ENCODE measurements around the gene ARHGAP30.

ARHGAP30 gene

GRCh38 chr1:161114556-161114955 is 44.9 kb upstream of the ARHGAP30 start:
- H3K27me3 ChIP-seq (ENCODE audit: insufficient read depth, low read depth), result no peaks in the 10 kb centered on the region
- no peak overlapping the region for H3K4me3 ChIP-seq (IDR thresholded peaks at IDR 0.05; ENCODE audit: insufficient read depth, low read depth, low read length)
- no peak overlapping the region for H3K4me2 ChIP-seq
- H3K9ac ChIP-seq, result no peak overlapping the region
- no peak for TF ChIP-seq CTCF (conservative IDR thresholded peaks at IDR 0.05; ENCODE audit: low read depth, low read length)
- peaks cover 95% of the 10 kb centered on the region for H3K79me2 ChIP-seq (ENCODE audit: insufficient read depth, low read depth)
- peaks cover 68% of the 10 kb centered on the region for H3K4me1 ChIP-seq (ENCODE audit: low read depth, poor library complexity, severe bottlenecking)
- H4K20me1 ChIP-seq (ENCODE audit: insufficient read depth), result peaks cover 40% of the 10 kb centered on the region
- no peaks in the 10 kb centered on the region; the same call in 1 of the 2 replicates for H3K36me3 ChIP-seq (ENCODE audit: insufficient read depth)
- no peak overlapping the region for H2AFZ ChIP-seq (ENCODE audit: low read depth)
- H3K27ac ChIP-seq, result no peak overlapping the region

- no peak overlapping the region for H3K27ac ChIP-seq
- H2AFZ ChIP-seq (ENCODE audit: low read depth), result no peak overlapping the region
- no peak overlapping the region for H3K4me3 ChIP-seq (IDR thresholded peaks at IDR 0.05; ENCODE audit: insufficient read depth, low read depth, low read length)
- H3K4me2 ChIP-seq, result no peak overlapping the region; the same call in 1 of the 2 replicates
- TF ChIP-seq CTCF (conservative IDR thresholded peaks at IDR 0.05; ENCODE audit: low read depth, low read length), result no peak
- peaks cover 62% of the 10 kb centered on the region for H3K4me1 ChIP-seq (ENCODE audit: low read depth, poor library complexity, severe bottlenecking)
- no peak overlapping the region for H3K9ac ChIP-seq
- H4K20me1 ChIP-seq (ENCODE audit: insufficient read depth), result peaks cover 43% of the 10 kb centered on the region
- H3K27me3 ChIP-seq (ENCODE audit: insufficient read depth, low read depth), result no peaks in the 10 kb centered on the region
- H3K79me2 ChIP-seq (ENCODE audit: insufficient read depth, low read depth), result peaks cover 98% of the 10 kb centered on the region
- H3K36me3 ChIP-seq (ENCODE audit: insufficient read depth), result no peaks in the 10 kb centered on the region; the same call in 1 of the 2 replicates
These were observed 44.2 kb upstream of the ARHGAP30 start for GRCh38 chr1:161113915-161114314.

- Histone ChIP-seq H3K27ac (no peak overlapping the region), H4K20me1 (ENCODE audit: insufficient read depth) (peaks cover 45% of the 10 kb centered on the region), H3K9ac (no peak overlapping the region), H3K79me2 (ENCODE audit: insufficient read depth, low read depth) (peaks cover 95% of the 10 kb centered on the region), H3K36me3 (ENCODE audit: insufficient read depth) (no peaks in the 10 kb centered on the region; the same call in 1 of the 2 replicates), H3K4me1 (ENCODE audit: low read depth, poor library complexity, severe bottlenecking) (peaks cover 49% of the 10 kb centered on the region), H2AFZ (ENCODE audit: low read depth) (no peak overlapping the region), H3K27me3 (ENCODE audit: insufficient read depth, low read depth) (no peaks in the 10 kb centered on the region), H3K4me2 (no peak overlapping the region), H3K4me3 (IDR thresholded peaks at IDR 0.05; ENCODE audit: insufficient read depth, low read depth, low read length) (no peak overlapping the region)
- no peak for TF ChIP-seq CTCF (conservative IDR thresholded peaks at IDR 0.05; ENCODE audit: low read depth, low read length)
These were observed 41.8 kb upstream of the ARHGAP30 start for GRCh38 chr1:161111527-161111926.

- no peak overlapping the region for H3K27ac ChIP-seq
- TF ChIP-seq CTCF (conservative IDR thresholded peaks at IDR 0.05; ENCODE audit: low read depth, low read length), result no peak
- H3K27me3 ChIP-seq (ENCODE audit: insufficient read depth, low read depth), result no peaks in the 10 kb centered on the region
- no peak overlapping the region for H2AFZ ChIP-seq (ENCODE audit: low read depth)
- H3K4me2 ChIP-seq, result no peak overlapping the region
- peaks cover 95% of the 10 kb centered on the region for H3K79me2 ChIP-seq (ENCODE audit: insufficient read depth, low read depth)
- no peaks in the 10 kb centered on the region; the same call in 1 of the 2 replicates for H3K36me3 ChIP-seq (ENCODE audit: insufficient read depth)
- H4K20me1 ChIP-seq (ENCODE audit: insufficient read depth), result peaks cover 45% of the 10 kb centered on the region
- H3K4me1 ChIP-seq (ENCODE audit: low read depth, poor library complexity, severe bottlenecking), result peaks cover 45% of the 10 kb centered on the region
- H3K9ac ChIP-seq, result no peak overlapping the region
- no peak overlapping the region for H3K4me3 ChIP-seq (IDR thresholded peaks at IDR 0.05; ENCODE audit: insufficient read depth, low read depth, low read length)
These were observed 41.4 kb upstream of the ARHGAP30 start for GRCh38 chr1:161111117-161111516.
